Fibroblast of mammary gland (primary cell): ENCODE data around the gene C16orf74.

Source experiments
- DNase-seq: peaks from one replicate; pipeline ENCODE4 v3.0.0-alpha.2; 2010; ENCODE audit warnings: low read depth
- H3K4me3 ChIP-seq: 2 replicates; pipeline ENCODE4 v1.5.1; 2011; ENCODE audit warnings: low read depth, mild to moderate bottlenecking, low read length, moderate library complexity; ENCODE audit not compliant: control insufficient read depth
- TF ChIP-seq, protein P1 (sequence below): conservative IDR thresholded peaks from 2 replicates; pipeline ENCODE4 v1.5.1; 2011; ENCODE audit warnings: low read depth, low read length, inconsistent platforms; ENCODE audit not compliant: control insufficient read depth, insufficient read depth

The C16orf74 gene

DNA sequence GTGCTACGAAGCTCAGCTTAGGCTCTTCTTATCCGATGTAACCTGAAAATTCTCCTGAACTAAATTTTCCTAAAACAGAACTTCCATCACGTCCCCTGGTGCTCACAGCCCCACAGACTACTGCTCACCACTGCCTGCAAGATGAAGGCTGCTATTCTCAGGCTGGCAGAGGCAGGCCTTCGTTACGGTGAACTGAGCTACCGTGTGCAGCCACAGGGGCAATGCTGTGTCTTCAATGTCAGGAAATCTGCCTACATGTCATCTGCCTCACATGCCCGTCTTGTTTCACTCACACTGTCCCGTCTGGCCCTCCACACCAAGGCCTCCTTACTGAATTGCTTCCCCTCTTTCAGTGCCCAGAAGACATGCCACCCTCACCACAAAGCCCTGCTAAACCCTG is 32.5 kb upstream of the C16orf74 start:
- no peak overlapping the region for H3K4me3 ChIP-seq
- TF ChIP-seq, protein P1, sequence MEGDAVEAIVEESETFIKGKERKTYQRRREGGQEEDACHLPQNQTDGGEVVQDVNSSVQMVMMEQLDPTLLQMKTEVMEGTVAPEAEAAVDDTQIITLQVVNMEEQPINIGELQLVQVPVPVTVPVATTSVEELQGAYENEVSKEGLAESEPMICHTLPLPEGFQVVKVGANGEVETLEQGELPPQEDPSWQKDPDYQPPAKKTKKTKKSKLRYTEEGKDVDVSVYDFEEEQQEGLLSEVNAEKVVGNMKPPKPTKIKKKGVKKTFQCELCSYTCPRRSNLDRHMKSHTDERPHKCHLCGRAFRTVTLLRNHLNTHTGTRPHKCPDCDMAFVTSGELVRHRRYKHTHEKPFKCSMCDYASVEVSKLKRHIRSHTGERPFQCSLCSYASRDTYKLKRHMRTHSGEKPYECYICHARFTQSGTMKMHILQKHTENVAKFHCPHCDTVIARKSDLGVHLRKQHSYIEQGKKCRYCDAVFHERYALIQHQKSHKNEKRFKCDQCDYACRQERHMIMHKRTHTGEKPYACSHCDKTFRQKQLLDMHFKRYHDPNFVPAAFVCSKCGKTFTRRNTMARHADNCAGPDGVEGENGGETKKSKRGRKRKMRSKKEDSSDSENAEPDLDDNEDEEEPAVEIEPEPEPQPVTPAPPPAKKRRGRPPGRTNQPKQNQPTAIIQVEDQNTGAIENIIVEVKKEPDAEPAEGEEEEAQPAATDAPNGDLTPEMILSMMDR: no peak
- no peak for DNase-seq

DNA sequence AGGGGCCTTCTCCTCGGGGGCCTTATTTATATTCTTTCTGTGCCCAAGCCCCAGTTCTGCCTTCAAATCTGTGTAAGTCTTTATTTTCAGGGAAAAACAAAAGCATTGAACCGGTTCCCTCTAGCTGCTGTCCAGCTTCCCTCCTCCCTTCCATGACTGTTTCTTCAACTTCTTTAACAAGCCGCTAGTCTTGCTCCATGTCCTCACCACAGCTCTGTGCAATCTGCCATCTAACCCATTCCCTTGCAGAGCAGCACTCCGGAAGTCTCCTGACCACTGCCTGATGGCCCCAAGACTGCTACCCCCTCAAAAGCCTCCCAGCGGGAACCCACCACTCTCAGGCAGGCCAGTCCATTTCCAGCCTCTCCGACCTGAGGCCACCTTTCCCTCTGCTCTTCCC is 31.6 kb upstream of the C16orf74 start:
- DNase-seq: no peak
- no peak overlapping the region for H3K4me3 ChIP-seq
- TF ChIP-seq, protein P1: no peak

DNA sequence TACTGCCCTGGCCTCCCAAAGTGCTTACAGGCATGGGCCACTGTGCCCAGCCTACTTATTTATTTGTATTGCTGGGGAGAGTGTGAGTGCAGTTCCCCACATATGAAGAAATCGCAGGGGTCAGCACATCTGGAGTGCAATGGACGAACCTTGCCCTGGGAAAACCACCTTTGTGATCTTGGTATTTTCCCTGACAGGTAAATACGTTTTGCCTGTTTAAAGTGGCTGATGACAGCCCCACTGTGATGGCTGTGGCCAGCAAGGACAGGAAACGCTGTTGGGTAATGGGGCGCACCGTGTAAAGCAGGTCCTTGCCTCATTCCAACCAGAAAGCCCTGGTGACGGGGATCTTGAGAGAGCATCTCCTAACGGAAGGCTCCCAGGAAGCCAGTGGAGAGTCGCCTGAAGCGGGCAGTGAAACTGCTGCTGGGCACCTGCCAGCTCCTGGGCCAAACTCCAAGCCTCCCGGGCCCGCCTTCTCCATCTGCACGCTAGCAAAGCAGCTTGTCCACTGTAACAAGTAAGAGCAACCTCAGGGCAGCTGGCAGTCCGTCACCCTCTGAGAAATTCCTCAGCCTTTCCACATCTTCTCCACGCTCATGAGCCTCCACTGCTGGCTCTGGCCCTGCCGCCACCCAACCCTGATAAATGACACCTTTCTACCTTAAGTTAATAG is 30.9 kb upstream of the C16orf74 start:
- DNase-seq: peak; percentile 34

DNA sequence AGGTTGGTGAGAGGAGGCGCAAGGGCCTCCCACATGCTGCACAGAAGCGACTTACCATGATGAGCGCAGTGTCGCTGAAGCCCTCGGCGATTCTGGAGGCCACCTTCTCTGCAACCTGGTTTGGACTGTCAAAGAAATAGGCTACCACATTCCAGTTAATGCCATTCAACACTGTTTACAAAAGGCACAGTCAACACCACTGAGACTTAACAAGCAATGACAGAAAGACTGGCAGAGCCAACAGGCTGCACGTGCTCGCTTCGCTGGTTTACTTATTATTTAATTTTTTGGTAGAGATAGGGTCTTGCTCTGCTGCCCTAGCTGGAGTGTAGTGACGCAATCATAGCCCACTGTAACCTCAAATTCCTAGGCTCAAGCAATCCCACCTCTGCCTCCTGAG is 30.3 kb upstream of the C16orf74 start:
- DNase-seq: no peak
- TF ChIP-seq, protein P1: no peak
- no peak overlapping the region for H3K4me3 ChIP-seq

More for the DNA sequence above, 30.9 kb upstream of the C16orf74 start:
- TF ChIP-seq, protein P1: no peak
- H3K4me3 ChIP-seq: no peak overlapping the region

DNA sequence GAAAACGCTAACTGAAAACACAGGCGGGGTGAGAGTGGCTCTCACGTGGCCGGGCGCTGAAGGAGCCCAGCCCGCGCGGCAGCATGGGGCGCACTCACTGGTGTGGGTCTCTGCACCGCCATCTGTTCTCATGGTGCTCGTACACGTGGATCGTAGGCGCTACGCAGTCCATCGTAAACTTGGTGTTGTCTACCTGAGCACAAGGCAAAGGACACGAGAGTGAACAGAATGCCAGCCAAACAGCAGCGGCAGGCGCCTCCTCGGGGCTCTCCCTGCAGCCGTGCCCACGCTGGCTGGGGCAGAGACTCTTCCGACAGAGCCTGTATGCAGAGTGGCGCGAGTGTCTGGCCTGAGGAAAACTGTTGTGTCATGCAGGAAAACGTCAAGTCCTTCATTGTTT is 29.4 kb upstream of the C16orf74 start:
- no peak overlapping the region for H3K4me3 ChIP-seq
- TF ChIP-seq, protein P1: no peak
- no peak for DNase-seq

DNA sequence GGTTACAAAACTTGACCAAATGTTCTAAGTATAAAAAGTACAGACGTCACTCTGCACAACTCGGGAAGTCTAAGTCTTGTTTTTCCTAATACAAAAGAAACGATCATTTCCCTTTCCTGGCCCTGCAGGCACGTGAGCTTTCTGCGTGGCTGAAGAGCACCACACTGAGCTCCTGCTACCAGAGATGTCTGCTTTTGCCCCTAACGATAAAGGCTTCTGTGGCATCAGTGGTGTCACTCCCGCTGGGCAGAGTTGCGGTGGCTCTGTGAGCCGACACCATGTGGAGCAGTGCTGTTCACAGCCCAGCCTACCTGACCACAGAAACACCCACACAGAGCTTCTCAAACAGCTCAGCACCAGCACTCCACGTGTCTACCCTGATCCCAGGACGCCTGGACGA is 28.0 kb upstream of the C16orf74 start:
- no peak overlapping the region for H3K4me3 ChIP-seq
- DNase-seq: no peak
- TF ChIP-seq, protein P1: no peak
